ENCODE results near the gene PDE4B.

DNA sequence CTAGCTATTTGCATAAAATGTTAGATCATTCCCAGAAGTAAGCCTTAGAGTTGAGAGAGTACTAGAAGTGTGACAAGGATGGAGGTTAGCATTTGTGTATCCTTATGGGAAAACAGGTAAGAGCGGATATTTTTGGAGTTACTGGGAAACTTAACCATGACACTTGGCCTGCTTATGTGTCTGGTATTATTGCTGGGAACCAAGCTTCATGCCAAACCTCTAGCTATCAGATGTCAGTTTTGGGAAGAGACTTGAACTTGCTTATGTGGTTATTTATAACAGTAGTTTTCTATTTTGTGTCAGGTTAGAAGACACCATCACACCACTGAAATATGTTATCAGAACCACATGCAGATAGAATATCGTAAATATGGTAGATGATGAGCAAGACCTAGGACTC, 511.0 kb downstream of the PDE4B start:
- TF ChIP-seq ETV6 (CRISPR knock-in tag; conservative IDR thresholded peaks at IDR 0.05) (no peak), SMC3 (IDR thresholded peaks at IDR 0.05; ENCODE audit: low read length) (no peak), ZSCAN29 (CRISPR knock-in tag; conservative IDR thresholded peaks at IDR 0.05) (no peak), EZH2 (conservative IDR thresholded peaks at IDR 0.05; ENCODE audit: low read depth, low read length) (no peak), ARNT (IDR thresholded peaks at IDR 0.05) (no peak), POLR2A (IDR thresholded peaks at IDR 0.05; ENCODE audit: insufficient read depth in 1 of 2, low read depth in 2 of 2, low read length in 2 of 2) (no peak), ZNF207 (IDR thresholded peaks at IDR 0.05; ENCODE audit: borderline replicate concordance) (no peak), TOPORS (CRISPR knock-in tag; IDR thresholded peaks at IDR 0.05) (no peak), KLF9 (CRISPR knock-in tag; IDR thresholded peaks at IDR 0.05; ENCODE audit: low read depth) (no peak), RBM22 (optimal IDR thresholded peaks at IDR 0.05; ENCODE audit: low read length) (no peak)
- TF ChIP-seq, protein P1, sequence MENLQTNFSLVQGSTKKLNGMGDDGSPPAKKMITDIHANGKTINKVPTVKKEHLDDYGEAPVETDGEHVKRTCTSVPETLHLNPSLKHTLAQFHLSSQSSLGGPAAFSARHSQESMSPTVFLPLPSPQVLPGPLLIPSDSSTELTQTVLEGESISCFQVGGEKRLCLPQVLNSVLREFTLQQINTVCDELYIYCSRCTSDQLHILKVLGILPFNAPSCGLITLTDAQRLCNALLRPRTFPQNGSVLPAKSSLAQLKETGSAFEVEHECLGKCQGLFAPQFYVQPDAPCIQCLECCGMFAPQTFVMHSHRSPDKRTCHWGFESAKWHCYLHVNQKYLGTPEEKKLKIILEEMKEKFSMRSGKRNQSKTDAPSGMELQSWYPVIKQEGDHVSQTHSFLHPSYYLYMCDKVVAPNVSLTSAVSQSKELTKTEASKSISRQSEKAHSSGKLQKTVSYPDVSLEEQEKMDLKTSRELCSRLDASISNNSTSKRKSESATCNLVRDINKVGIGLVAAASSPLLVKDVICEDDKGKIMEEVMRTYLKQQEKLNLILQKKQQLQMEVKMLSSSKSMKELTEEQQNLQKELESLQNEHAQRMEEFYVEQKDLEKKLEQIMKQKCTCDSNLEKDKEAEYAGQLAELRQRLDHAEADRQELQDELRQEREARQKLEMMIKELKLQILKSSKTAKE (CRISPR knock-in tag; IDR thresholded peaks at IDR 0.05; ENCODE audit: borderline replicate concordance): no peak
- TF ChIP-seq, protein P2, sequence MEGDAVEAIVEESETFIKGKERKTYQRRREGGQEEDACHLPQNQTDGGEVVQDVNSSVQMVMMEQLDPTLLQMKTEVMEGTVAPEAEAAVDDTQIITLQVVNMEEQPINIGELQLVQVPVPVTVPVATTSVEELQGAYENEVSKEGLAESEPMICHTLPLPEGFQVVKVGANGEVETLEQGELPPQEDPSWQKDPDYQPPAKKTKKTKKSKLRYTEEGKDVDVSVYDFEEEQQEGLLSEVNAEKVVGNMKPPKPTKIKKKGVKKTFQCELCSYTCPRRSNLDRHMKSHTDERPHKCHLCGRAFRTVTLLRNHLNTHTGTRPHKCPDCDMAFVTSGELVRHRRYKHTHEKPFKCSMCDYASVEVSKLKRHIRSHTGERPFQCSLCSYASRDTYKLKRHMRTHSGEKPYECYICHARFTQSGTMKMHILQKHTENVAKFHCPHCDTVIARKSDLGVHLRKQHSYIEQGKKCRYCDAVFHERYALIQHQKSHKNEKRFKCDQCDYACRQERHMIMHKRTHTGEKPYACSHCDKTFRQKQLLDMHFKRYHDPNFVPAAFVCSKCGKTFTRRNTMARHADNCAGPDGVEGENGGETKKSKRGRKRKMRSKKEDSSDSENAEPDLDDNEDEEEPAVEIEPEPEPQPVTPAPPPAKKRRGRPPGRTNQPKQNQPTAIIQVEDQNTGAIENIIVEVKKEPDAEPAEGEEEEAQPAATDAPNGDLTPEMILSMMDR (CRISPR knock-in tag; IDR thresholded peaks at IDR 0.05): no peak
- TF ChIP-seq, protein P3, sequence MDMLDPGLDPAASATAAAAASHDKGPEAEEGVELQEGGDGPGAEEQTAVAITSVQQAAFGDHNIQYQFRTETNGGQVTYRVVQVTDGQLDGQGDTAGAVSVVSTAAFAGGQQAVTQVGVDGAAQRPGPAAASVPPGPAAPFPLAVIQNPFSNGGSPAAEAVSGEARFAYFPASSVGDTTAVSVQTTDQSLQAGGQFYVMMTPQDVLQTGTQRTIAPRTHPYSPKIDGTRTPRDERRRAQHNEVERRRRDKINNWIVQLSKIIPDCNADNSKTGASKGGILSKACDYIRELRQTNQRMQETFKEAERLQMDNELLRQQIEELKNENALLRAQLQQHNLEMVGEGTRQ (IDR thresholded peaks at IDR 0.05; ENCODE audit: low read depth, low read length): no peak
- TF ChIP-seq, protein P3 (CRISPR knock-in tag; IDR thresholded peaks at IDR 0.05; ENCODE audit: borderline replicate concordance): no peak

Measured in HepG2 (cell line).